ES-I3 (cell line): ENCODE data around the gene SCMH1.

Experiments used
- H3K36me3 ChIP-seq: 2 replicates; pipeline ENCODE4 v1.6.1; 2013; ENCODE audit warnings: mild to moderate bottlenecking, low read length, control low read depth, moderate library complexity; ENCODE audit not compliant: insufficient read depth
- H3K4me1 ChIP-seq: 2 replicates; pipeline ENCODE4 v1.6.1; 2013; ENCODE audit warnings: mild to moderate bottlenecking, control low read depth, low read length; ENCODE audit not compliant: insufficient read depth
- H3K9ac ChIP-seq: 2 replicates; pipeline ENCODE4 v1.6.1; 2013; ENCODE audit warnings: low read depth, mild to moderate bottlenecking, low read length, moderate library complexity
- H3K9me3 ChIP-seq: 2 replicates; pipeline ENCODE4 v1.6.1; 2013; ENCODE audit warnings: mild to moderate bottlenecking, low read length, moderate library complexity; ENCODE audit not compliant: control insufficient read depth, insufficient read depth

SCMH1 gene

GRCh38 chr1:41098730-41099460, 143.2 kb downstream of the SCMH1 start:
- no peaks in the 10 kb centered on the region for H3K9me3 ChIP-seq
- H3K36me3 ChIP-seq, result no peaks in the 10 kb centered on the region
- no peaks in the 10 kb centered on the region for H3K4me1 ChIP-seq
- H3K9ac ChIP-seq, result no peak overlapping the region

DNA sequence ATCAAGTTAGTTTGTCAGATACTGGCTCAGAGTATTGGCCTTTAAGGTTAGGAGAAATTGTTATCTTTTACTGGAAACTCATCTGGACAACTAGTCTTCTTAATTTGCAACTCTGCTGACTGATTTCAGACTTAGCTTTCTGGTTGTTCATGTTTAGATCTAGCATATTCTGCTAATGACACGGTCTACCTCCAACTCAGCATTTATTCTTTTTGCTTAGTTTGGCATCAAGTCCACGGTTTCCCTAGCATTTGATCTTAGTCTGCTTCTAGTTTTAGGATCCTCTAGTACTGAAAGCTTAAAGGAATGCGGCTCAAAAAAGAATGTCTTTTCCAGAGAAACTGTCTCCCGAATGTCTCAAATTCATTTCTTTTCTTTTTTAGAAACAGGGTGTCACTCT, 145.0 kb downstream of the SCMH1 start:
- Histone ChIP-seq H3K4me1 (no peaks in the 10 kb centered on the region), H3K9ac (no peak overlapping the region), H3K9me3 (no peaks in the 10 kb centered on the region), H3K36me3 (no peaks in the 10 kb centered on the region)

- H3K9ac ChIP-seq, result no peak overlapping the region
- no peaks in the 10 kb centered on the region for H3K4me1 ChIP-seq
- H3K36me3 ChIP-seq, result no peaks in the 10 kb centered on the region
- no peaks in the 10 kb centered on the region for H3K9me3 ChIP-seq
Measured at GRCh38 chr1:41093826-41094225, 148.3 kb downstream of the SCMH1 start.

- Histone ChIP-seq H3K36me3 (no peaks in the 10 kb centered on the region), H3K9ac (no peak overlapping the region), H3K9me3 (no peaks in the 10 kb centered on the region), H3K4me1 (no peaks in the 10 kb centered on the region)
Measured at GRCh38 chr1:41086921-41087320, 155.2 kb downstream of the SCMH1 start.

- Histone ChIP-seq H3K36me3 (no peaks in the 10 kb centered on the region), H3K4me1 (no peaks in the 10 kb centered on the region), H3K9ac (no peak overlapping the region), H3K9me3 (no peaks in the 10 kb centered on the region)
Measured at GRCh38 chr1:41078616-41079015, 163.5 kb downstream of the SCMH1 start.

- Histone ChIP-seq H3K9me3 (no peaks in the 10 kb centered on the region), H3K9ac (no peak overlapping the region), H3K4me1 (no peaks in the 10 kb centered on the region), H3K36me3 (no peaks in the 10 kb centered on the region)
Measured at GRCh38 chr1:41078193-41078592, 163.9 kb downstream of the SCMH1 start.

DNA sequence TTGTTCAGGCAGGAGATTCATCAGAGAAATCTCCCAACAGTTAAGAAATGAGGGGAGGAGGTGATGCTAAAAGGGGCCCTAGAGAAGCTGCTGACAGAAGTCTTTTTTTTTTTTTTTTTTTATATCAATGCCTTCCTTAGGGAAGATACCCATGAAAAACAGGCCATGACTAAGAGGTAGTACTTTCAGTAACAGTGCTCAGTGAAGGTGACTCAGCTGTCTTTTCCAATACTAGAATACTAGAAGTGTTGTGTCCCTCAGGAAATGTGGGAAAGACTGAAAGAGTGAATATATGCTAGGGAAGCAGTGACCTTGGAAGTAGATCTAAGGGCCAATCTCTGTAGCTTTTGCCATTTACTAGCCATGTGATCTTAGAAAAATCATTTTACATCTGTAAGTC, 168.1 kb downstream of the SCMH1 start:
- H3K9ac ChIP-seq, result no peak overlapping the region
- peaks cover 6% of the 10 kb centered on the region; the same call in 1 of the 2 replicates for H3K36me3 ChIP-seq
- no peaks in the 10 kb centered on the region for H3K4me1 ChIP-seq
- no peaks in the 10 kb centered on the region for H3K9me3 ChIP-seq

GRCh38 chr1:41072051-41072450, 170.1 kb downstream of the SCMH1 start:
- Histone ChIP-seq H3K9me3 (no peaks in the 10 kb centered on the region), H3K36me3 (peaks cover 6% of the 10 kb centered on the region; the same call in 1 of the 2 replicates), H3K4me1 (no peaks in the 10 kb centered on the region), H3K9ac (no peak overlapping the region)

DNA sequence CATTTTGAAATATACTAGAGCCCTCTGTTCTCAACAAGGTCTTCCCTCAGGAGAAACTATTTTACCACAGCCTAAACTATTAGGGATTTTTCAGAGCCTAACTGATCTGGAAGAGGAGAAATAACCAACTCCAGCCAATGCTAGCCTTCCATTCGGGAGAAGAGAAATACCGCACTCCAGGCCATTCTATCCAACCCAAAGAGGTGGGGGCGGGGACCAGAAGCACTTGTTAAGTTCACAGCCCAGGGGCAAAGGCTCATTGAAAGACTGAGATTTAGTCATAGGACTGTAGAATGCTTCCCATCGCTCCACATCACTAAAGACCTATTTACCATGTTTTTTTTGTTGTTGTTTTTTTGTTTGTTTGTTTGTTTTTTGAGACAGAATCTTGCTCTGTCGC, 185.2 kb downstream of the SCMH1 start:
- peak overlapping the region; percentile 8; the same call in 1 of the 2 replicates for H3K9ac ChIP-seq
- H3K36me3 ChIP-seq, result peaks cover 4% of the 10 kb centered on the region; the same call in 1 of the 2 replicates
- peaks cover 2% of the 10 kb centered on the region; the same call in 1 of the 2 replicates for H3K9me3 ChIP-seq
- H3K4me1 ChIP-seq, result peaks cover 5% of the 10 kb centered on the region; the same call in 1 of the 2 replicates

DNA sequence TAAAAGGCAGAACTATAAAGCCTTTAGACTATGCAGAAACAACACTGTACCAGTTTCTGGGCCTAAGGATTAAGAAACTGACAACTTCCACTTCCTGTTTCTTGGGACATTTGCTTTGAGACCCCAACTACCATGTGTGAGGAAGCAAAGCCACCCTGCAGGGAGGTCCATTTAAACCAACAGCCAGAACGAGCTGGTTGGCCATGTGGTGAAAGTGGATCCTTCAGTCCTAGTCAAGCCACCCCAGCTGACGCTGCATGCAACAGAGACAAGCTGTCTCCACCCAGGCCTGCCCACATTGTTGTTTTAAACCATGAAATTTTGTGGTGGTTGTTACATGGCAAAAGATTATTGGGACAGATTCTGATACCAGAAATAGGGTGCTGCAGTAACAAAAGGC, 188.8 kb downstream of the SCMH1 start:
- Histone ChIP-seq H3K36me3 (no peaks in the 10 kb centered on the region), H3K9ac (no peak overlapping the region)

DNA sequence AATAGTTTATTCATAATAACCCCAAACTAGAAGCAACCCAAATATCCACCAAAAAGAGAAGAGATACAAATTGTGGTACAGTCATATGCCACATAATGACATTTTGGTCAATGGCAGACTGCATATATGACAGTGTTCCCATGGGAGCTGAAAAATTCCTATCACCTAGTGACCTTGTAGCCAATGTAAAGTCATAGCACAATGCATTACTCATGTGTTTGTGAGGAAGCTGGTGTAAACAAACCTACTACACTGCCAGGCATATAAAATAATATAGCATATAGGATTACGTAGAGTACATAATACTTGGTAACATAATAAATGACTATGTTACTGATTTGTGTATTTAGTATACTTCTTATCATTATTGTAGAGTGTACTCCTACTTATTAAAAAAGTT, 191.1 kb downstream of the SCMH1 start:
- H3K9me3 ChIP-seq, result no peaks in the 10 kb centered on the region
- H3K4me1 ChIP-seq, result no peaks in the 10 kb centered on the region
- no peak overlapping the region for H3K9ac ChIP-seq
- no peaks in the 10 kb centered on the region for H3K36me3 ChIP-seq

More for the DNA sequence above, 188.8 kb downstream of the SCMH1 start:
- H3K9me3 ChIP-seq, result no peaks in the 10 kb centered on the region
- H3K4me1 ChIP-seq, result peaks cover 5% of the 10 kb centered on the region; the same call in 1 of the 2 replicates

- Histone ChIP-seq H3K9me3 (no peaks in the 10 kb centered on the region), H3K9ac (no peak overlapping the region), H3K36me3 (no peaks in the 10 kb centered on the region), H3K4me1 (peaks cover 4% of the 10 kb centered on the region; the same call in 1 of the 2 replicates)
Measured at GRCh38 chr1:41048540-41048939, 193.6 kb downstream of the SCMH1 start.

GRCh38 chr1:41046347-41046775, 195.7 kb downstream of the SCMH1 start:
- H3K9ac ChIP-seq, result no peak overlapping the region
- no peaks in the 10 kb centered on the region for H3K36me3 ChIP-seq
- no peaks in the 10 kb centered on the region for H3K9me3 ChIP-seq
- H3K4me1 ChIP-seq, result peaks cover 4% of the 10 kb centered on the region; the same call in 1 of the 2 replicates

DNA sequence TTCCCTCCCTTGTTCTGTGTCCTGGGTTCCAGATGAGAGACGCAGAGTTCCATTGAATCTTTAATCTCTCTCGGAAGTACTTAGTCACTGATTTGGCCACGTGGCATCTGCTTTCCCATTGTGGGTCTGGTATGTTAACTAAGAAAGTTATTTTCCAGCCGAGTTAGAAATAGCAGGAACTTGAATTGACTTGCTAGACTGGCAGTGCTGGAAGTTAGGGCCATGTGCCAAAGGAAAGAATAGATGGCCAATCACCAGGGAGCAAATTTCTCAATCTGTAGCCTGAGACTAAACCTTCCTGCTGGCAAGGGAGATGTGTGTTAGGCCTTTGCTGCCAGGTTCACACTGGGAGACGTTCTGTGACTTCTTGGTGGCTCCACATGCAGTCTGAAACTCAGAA, 196.4 kb downstream of the SCMH1 start:
- Histone ChIP-seq H3K9me3 (no peaks in the 10 kb centered on the region), H3K4me1 (peaks cover 4% of the 10 kb centered on the region; the same call in 1 of the 2 replicates), H3K36me3 (no peaks in the 10 kb centered on the region), H3K9ac (no peak overlapping the region)

GRCh38 chr1:41044187-41044586, 197.9 kb downstream of the SCMH1 start:
- Histone ChIP-seq H3K9me3 (no peaks in the 10 kb centered on the region), H3K36me3 (no peaks in the 10 kb centered on the region), H3K9ac (no peak overlapping the region), H3K4me1 (peaks cover 4% of the 10 kb centered on the region; the same call in 1 of the 2 replicates)
